ENCODE results near the gene ELFN2.
"Not testable (repeated sequence)": the region's sequence is repeated elsewhere in the genome, so short reads cannot be mapped to it uniquely, and the experiment has no call there.

The ELFN2 gene

GRCh38 chr22:37471727-37472417, 44.6 kb upstream of the ELFN2 start:
- DNase-seq (ENCODE audit: low read depth) = no peak
- no peak for TF ChIP-seq CTCF (conservative IDR thresholded peaks at IDR 0.05; ENCODE audit: low read depth, low read length)

DNA sequence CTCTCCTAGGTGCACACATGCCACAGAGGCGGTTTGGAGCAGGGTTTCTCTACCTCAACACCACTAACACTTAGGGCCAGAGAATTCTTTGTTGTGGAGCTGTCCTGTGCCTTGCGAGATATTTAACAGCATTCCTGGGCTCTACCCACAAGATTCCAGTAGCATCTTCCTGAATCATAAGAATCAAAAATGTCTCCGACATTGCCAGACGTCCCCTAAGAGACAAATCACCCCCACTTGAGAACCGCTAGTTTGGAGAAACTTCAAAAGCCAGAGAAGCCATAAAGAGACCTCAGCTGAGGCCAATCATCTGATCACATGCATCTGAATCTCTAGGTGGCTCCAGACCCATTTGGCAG, 42.8 kb upstream of the ELFN2 start:
- DNase-seq (ENCODE audit: low read depth) = no peak
- no peak overlapping the region for H3K4me3 ChIP-seq (ENCODE audit: low read depth, low read length)
- TF ChIP-seq CTCF (conservative IDR thresholded peaks at IDR 0.05; ENCODE audit: low read depth, low read length) = no peak

More at GRCh38 chr22:37471727-37472417, 44.6 kb upstream of the ELFN2 start:
- no peak overlapping the region for H3K4me3 ChIP-seq (ENCODE audit: low read depth, low read length)

GRCh38 chr22:37469416-37470086, 42.3 kb upstream of the ELFN2 start:
- TF ChIP-seq CTCF (conservative IDR thresholded peaks at IDR 0.05; ENCODE audit: low read depth, low read length) = no peak
- no peak overlapping the region for H3K4me3 ChIP-seq (ENCODE audit: low read depth, low read length)
- no peak for DNase-seq (ENCODE audit: low read depth)

- DNase-seq (ENCODE audit: low read depth); H3K4me3 ChIP-seq (ENCODE audit: low read depth, low read length): not testable (repeated sequence)
Measured at GRCh38 chr22:37468201-37468695, 41.0 kb upstream of the ELFN2 start.

DNA sequence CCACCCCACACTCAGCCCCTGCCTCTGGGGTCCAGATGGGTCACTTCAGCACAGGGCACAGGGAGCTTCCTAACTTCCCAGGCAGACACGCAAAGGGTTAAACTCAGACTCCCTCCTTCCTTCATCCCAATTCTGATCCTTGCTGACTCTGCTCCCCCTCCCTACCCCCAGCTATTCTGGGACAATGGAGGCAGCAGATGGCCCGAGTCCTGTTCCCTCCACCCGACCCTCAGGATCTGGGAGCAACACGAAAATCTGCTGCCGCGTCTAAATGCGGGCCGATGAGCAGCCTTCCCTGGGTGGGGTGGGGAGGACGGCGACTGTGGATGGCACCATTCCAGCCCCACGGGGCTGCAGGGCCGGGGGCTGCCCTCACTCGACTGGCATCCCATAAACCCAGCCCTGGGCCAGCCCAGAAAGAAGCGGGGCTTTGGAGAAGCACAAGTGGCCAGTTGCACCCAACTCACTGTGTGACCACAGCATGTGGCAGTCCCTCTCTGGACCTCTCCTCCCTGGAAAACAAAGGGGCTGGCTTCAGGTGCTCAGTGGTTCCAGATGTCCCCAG, 40.2 kb upstream of the ELFN2 start:
- no peak overlapping the region for H3K4me3 ChIP-seq (ENCODE audit: low read depth, low read length)
- no peak for TF ChIP-seq CTCF (conservative IDR thresholded peaks at IDR 0.05; ENCODE audit: low read depth, low read length)
- DNase-seq (ENCODE audit: low read depth) = no peak

GRCh38 chr22:37464181-37464580, 36.9 kb upstream of the ELFN2 start:
- no peak for DNase-seq (ENCODE audit: low read depth)
- no peak for TF ChIP-seq CTCF (conservative IDR thresholded peaks at IDR 0.05; ENCODE audit: low read depth, low read length)
- H3K4me3 ChIP-seq (ENCODE audit: low read depth, low read length) = no peak overlapping the region

- TF ChIP-seq CTCF (conservative IDR thresholded peaks at IDR 0.05; ENCODE audit: low read depth, low read length) = no peak
- peak; percentile 55 for DNase-seq (ENCODE audit: low read depth)
- H3K4me3 ChIP-seq (ENCODE audit: low read depth, low read length) = no peak overlapping the region
Measured at GRCh38 chr22:37462983-37463382, 35.7 kb upstream of the ELFN2 start.

Measured in choroid plexus epithelial cell (primary cell).